K562 (cell line): ENCODE results near the gene BLOC1S4. TPM values are rescaled to one million over a fixed set of nuclear protein-coding genes. Genes with fewer than 3 reads are reported as not detected.
A peak's percentile ranks its signal among the peaks of the same experiment; 100 is the strongest.

Experiments
- ARNT ChIP-seq, 2 experiments: fragments of 450-650 bp; IDR thresholded peaks; 2 replicates each; pipeline ENCODE4 v1.6.1; 2016; ENCODE audit warnings: mild to moderate bottlenecking in 1 of 2
- BRD4 ChIP-seq: fragments of 200-600 bp; sonication (generic); IDR thresholded peaks from 2 replicates; pipeline ENCODE4 v1.6.1; 2017; ENCODE audit warnings: inconsistent platforms
- BRD9 ChIP-seq: fragments of 450-650 bp; IDR thresholded peaks from 2 replicates; pipeline ENCODE4 v1.6.1; 2018; ENCODE audit warnings: low read depth; ENCODE audit not compliant: partially characterized antibody
- EP400 ChIP-seq: fragments of 450-650 bp; IDR thresholded peaks from 2 replicates; pipeline ENCODE4 v1.6.1; 2017; ENCODE audit warnings: antibody characterized with exemption, mild to moderate bottlenecking, moderate library complexity
- HMGN3 ChIP-seq: IDR thresholded peaks from 2 replicates; pipeline ENCODE4 v1.6.1; 2011; ENCODE audit warnings: borderline replicate concordance, low read depth, mild to moderate bottlenecking, mixed read lengths, low read length; ENCODE audit not compliant: insufficient read length; ENCODE audit errors: extremely low read depth
- IRF1 ChIP-seq: sonication (generic); formaldehyde crosslinking; IDR thresholded peaks from 2 replicates; pipeline ENCODE4 v1.8.0; 2022; ENCODE audit warnings: missing genetic modification reagents, mild to moderate bottlenecking, borderline replicate concordance
- KLF16 ChIP-seq: IDR thresholded peaks from 2 replicates; pipeline ENCODE4 v1.6.1; 2016; ENCODE audit warnings: antibody characterized with exemption
- MYC ChIP-seq, 2 experiments: fragments of 250-450 bp in 1 of 2; sonication (Bioruptor Pico) in 1 of 2; IDR thresholded peaks; 2 replicates each; pipeline versions ENCODE4 v1.5.1 to v1.6.1; 2012 to 2021; ENCODE audit warnings: low read depth in 2 of 2, borderline replicate concordance in 1 of 2, improper control_type of control experiment in 1 of 2, low read length in 1 of 2, mild to moderate bottlenecking in 1 of 2, moderate library complexity in 1 of 2
- NFIC ChIP-seq: fragments of 450-650 bp; IDR thresholded peaks from 2 replicates; pipeline ENCODE4 v1.6.1; 2017; ENCODE audit warnings: mild to moderate bottlenecking, inconsistent platforms
- NR2C2 ChIP-seq, 2 experiments: fragments of 200-800 bp in 1 of 2; sonication (Bioruptor generic) in 1 of 2; sonication (generic) in 1 of 2; formaldehyde crosslinking in 1 of 2; IDR thresholded peaks; 2 replicates each; pipeline versions ENCODE4 v1.6.1 to v1.8.0; 2016 to 2022; ENCODE audit warnings: mild to moderate bottlenecking in 1 of 2, missing compliant biosample characterization in 1 of 2, missing genetic modification characterization in 1 of 2, missing genetic modification reagents in 1 of 2
- NR2F6 ChIP-seq: fragments of 450-650 bp; formaldehyde crosslinking; IDR thresholded peaks from 2 replicates; pipeline ENCODE4 v1.4.0; 2020; ENCODE audit warnings: mild to moderate bottlenecking
- SP1 ChIP-seq: sonication (generic); formaldehyde crosslinking; IDR thresholded peaks from 2 replicates; pipeline ENCODE4 v1.8.1; 2022; ENCODE audit warnings: mild to moderate bottlenecking, missing genetic modification reagents
- TCF3 ChIP-seq: sonication (generic); formaldehyde crosslinking; IDR thresholded peaks from 2 replicates; pipeline ENCODE4 v1.4.0; 2020; ENCODE audit warnings: mild to moderate bottlenecking, missing genetic modification reagents
- TCFL5 ChIP-seq: fragments of 250-450 bp; sonication (Bioruptor Pico); conservative IDR thresholded peaks from 2 replicates; pipeline ENCODE4 v1.6.1; 2021; ENCODE audit warnings: mild to moderate bottlenecking, moderate library complexity, matching md5 sums
- THRAP3 ChIP-seq: fragments of 450-650 bp; IDR thresholded peaks from 2 replicates; pipeline ENCODE4 v1.6.1; 2016; ENCODE audit warnings: mild to moderate bottlenecking, inconsistent platforms, borderline replicate concordance
- ZKSCAN1 ChIP-seq: fragments of 150-350 bp; IDR thresholded peaks from 2 replicates; pipeline ENCODE4 v1.6.1; 2016; ENCODE audit warnings: low read depth, low read length
- ZNF24 ChIP-seq: fragments of 450-650 bp; IDR thresholded peaks from 2 replicates; pipeline ENCODE4 v1.6.1; 2016
- ZNF398 ChIP-seq: fragments of 250-450 bp; sonication (Bioruptor Pico); IDR thresholded peaks from 2 replicates; pipeline ENCODE4 v1.8.0; 2021; ENCODE audit warnings: moderate library complexity, mild to moderate bottlenecking, inconsistent platforms
- ZNF408 ChIP-seq: fragments of 250-450 bp; sonication (Bioruptor Pico); IDR thresholded peaks from 2 replicates; pipeline ENCODE4 v1.4.0; 2020; ENCODE audit warnings: low read depth, mild to moderate bottlenecking, moderate library complexity
- ZNF431 ChIP-seq: sonication (generic); formaldehyde crosslinking; IDR thresholded peaks from 2 replicates; pipeline ENCODE4 v1.8.0; 2022; ENCODE audit warnings: mild to moderate bottlenecking, missing genetic modification reagents
- ZNF444 ChIP-seq: fragments of 250-450 bp; sonication (Bioruptor Pico); IDR thresholded peaks from 2 replicates; pipeline ENCODE4 v1.4.0; 2020; ENCODE audit warnings: mild to moderate bottlenecking, moderate library complexity
- ZNF707 ChIP-seq: fragments of 250-450 bp; sonication (Bioruptor Pico); conservative IDR thresholded peaks from 2 replicates; pipeline ENCODE4 v1.8.0; 2022; ENCODE audit warnings: inconsistent platforms, mild to moderate bottlenecking, moderate library complexity
- polyA plus RNA-seq, 8 experiments: library from polyadenylated mRNA; depleted of rRNA in 4 of 8; stranded (reverse) in 5 of 8; unstranded in 3 of 8; fragments of >200 nt; fragmentation: Nextera tagmentation in 2 of 8; fragmentation: Illumina TruSeq in 1 of 8; extraction: Ambion mirVana in 2 of 8; extraction: Trizol in 1 of 8; gene quantifications; 2 replicates each; pipeline versions ENCODE4 v1.2.1 to v1.2.3, GENCODE V29; 2011 to 2014; ENCODE audit warnings: inconsistent platforms in 1 of 8, missing spikeins in 1 of 8
- total RNA-seq, 7 experiments: library from RNA; depleted of rRNA in 6 of 7; stranded (reverse); fragments of >200 nt in 6 of 7; fragmentation: Illumina TruSeq in 2 of 7; extraction: Trizol in 2 of 7; gene quantifications; 2 replicates each; pipeline versions ENCODE4 v1.2.1 to v1.2.3, GENCODE V29; 2011 to 2021; ENCODE audit warnings: low replicate concordance in 1 of 7
- TF ChIP-seq, protein P1 (sequence below): fragments of 450-650 bp; IDR thresholded peaks from 2 replicates; pipeline ENCODE4 v1.6.1; 2016; ENCODE audit warnings: low read depth, mild to moderate bottlenecking, moderate library complexity

The BLOC1S4 gene
- total and polyA plus RNA-seq, 9 of the 15 experiments (the other 6 are each of a cell fraction or from before 2014, with no cell fraction given) = 3.1 to 31.6 (median 11.2) TPM

- peak; percentile 72 for TF ChIP-seq MYC (IDR thresholded peaks at IDR 0.05; ENCODE audit: low read depth, low read length)
- no peak for TF ChIP-seq MYC (CRISPR knock-in tag; IDR thresholded peaks at IDR 0.05; ENCODE audit: borderline replicate concordance, low read depth)
- TF ChIP-seq HMGN3 = peak; percentile 63
- peak; percentile 14 for TF ChIP-seq BRD9
- TF ChIP-seq NFIC = peak; percentile 92
- TF ChIP-seq THRAP3 = no peak
- TF ChIP-seq KLF16 = peak; percentile 97
- TF ChIP-seq NR2F6 (CRISPR knock-in tag) = no peak
- no peak for TF ChIP-seq ZKSCAN1
- no peak for TF ChIP-seq NR2C2 (CRISPR knock-in tag; IDR thresholded peaks at IDR 0.05)
- TF ChIP-seq NR2C2 (tag; IDR thresholded peaks at IDR 0.05) = no peak
- no peak for TF ChIP-seq ZNF398 (CRISPR knock-in tag)
- TF ChIP-seq, protein P1, sequence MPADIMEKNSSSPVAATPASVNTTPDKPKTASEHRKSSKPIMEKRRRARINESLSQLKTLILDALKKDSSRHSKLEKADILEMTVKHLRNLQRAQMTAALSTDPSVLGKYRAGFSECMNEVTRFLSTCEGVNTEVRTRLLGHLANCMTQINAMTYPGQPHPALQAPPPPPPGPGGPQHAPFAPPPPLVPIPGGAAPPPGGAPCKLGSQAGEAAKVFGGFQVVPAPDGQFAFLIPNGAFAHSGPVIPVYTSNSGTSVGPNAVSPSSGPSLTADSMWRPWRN = no peak; the same call in 1 of the 2 replicates
- TF ChIP-seq ZNF444 (CRISPR knock-in tag) = no peak
- TF ChIP-seq ARNT (IDR thresholded peaks at IDR 0.05) = peak; percentile 62 to 90; a peak in 3 of 4 replicates
- TF ChIP-seq EP400 = peak; percentile 81
- TF ChIP-seq TCF3 = peak; percentile 99
- no peak for TF ChIP-seq IRF1 (CRISPR knock-in tag)
- TF ChIP-seq ZNF431 = no peak
- no peak for TF ChIP-seq ZNF707 (CRISPR knock-in tag)
- TF ChIP-seq ZNF24 = peak; percentile 44; the same call in 1 of the 2 replicates
- TF ChIP-seq BRD4 = peak; percentile 19; the same call in 1 of the 2 replicates
- peak; percentile 78; the same call in 1 of the 2 replicates for TF ChIP-seq SP1 (CRISPR knock-in tag)
- no peak for TF ChIP-seq TCFL5 (CRISPR knock-in tag)
- no peak for TF ChIP-seq ZNF408 (CRISPR knock-in tag)
Measured at GRCh38 chr4:6730603-6731317, 14.8 kb downstream of the BLOC1S4 start (continued).
